ENCODE measurements around the gene NEUROD2.

Gene NEUROD2

DNA sequence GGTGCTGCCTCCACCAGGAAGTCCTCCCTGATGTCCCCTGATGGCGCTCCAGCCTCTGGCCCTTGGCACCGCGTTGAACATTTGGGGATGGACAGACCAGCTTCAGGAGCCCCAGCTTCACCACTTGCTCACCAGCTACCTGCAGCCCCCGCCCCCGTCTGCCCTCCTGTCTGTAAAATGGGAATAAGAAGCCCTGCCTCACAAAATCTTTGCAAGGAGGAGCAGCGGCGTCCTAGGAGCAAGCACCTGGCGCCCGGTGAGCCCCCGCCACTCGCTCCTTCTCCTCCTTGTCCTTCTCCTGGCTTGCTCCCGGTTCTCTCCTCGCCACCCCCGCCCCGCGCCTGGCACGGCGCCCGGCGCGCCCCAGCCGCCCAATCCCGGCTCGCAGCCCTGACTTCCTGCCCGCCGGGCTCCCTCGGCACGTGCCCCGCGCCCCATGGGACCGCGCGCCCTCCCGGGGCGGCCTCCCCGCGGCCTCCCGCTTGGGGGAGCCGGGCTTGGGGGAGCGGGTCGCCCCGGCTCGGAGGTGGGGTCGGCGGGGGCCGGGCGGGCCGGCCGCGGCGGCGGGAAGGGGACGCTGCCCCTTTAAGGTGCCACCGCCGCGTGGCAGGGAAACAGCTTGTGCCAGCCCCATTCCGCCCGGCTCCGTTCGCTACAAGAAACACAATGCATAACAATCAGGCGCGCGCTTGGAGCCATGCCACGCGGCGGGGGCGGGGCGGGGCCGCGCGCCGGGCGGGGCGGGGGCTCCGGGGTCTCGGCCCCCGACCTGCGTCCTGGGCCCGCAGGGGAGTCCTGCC is 9.9 kb upstream of the NEUROD2 start:
- Histone ChIP-seq H3K4me3 (ENCODE audit: extremely low read depth, insufficient read depth, low read length, poor library complexity, severe bottlenecking) (peak overlapping the region; percentile 41), H3K9me3 (ENCODE audit: control insufficient read depth, low read length) (no peaks in the 10 kb centered on the region), H3K36me3 (ENCODE audit: control insufficient read depth, insufficient read depth, low read length) (no peaks in the 10 kb centered on the region), H3K4me1 (ENCODE audit: control insufficient read depth, insufficient read depth, low read length, poor library complexity, severe bottlenecking) (no peaks in the 10 kb centered on the region), H3K27ac (ENCODE audit: low read depth, low read length, severe bottlenecking) (no peak overlapping the region)
- WGBS, 2 experiments (ENCODE audit: insufficient coverage in 2 of 2): 0 to 1% methylated on average over 34 to 55 of the region's 79 CpGs

GRCh38 chr17:39617100-39617445 is 9.4 kb upstream of the NEUROD2 start:
- 55 to 83% methylated on average over 2 to 3 of the region's 3 CpGs for WGBS, 2 experiments (ENCODE audit: insufficient coverage in 2 of 2)
- no peaks in the 10 kb centered on the region for H3K9me3 ChIP-seq (ENCODE audit: control insufficient read depth, low read length)
- no peaks in the 10 kb centered on the region for H3K4me1 ChIP-seq (ENCODE audit: control insufficient read depth, insufficient read depth, low read length, poor library complexity, severe bottlenecking)
- no peaks in the 10 kb centered on the region for H3K36me3 ChIP-seq (ENCODE audit: control insufficient read depth, insufficient read depth, low read length)
- H3K27ac ChIP-seq (ENCODE audit: low read depth, low read length, severe bottlenecking): no peak overlapping the region
- no peak overlapping the region for H3K4me3 ChIP-seq (ENCODE audit: extremely low read depth, insufficient read depth, low read length, poor library complexity, severe bottlenecking)

GRCh38 chr17:39615434-39615833 is 7.7 kb upstream of the NEUROD2 start:
- Histone ChIP-seq H3K9me3 (ENCODE audit: control insufficient read depth, low read length) (no peaks in the 10 kb centered on the region), H3K4me1 (ENCODE audit: control insufficient read depth, insufficient read depth, low read length, poor library complexity, severe bottlenecking) (no peaks in the 10 kb centered on the region), H3K36me3 (ENCODE audit: control insufficient read depth, insufficient read depth, low read length) (no peaks in the 10 kb centered on the region), H3K27ac (ENCODE audit: low read depth, low read length, severe bottlenecking) (no peak overlapping the region), H3K4me3 (ENCODE audit: extremely low read depth, insufficient read depth, low read length, poor library complexity, severe bottlenecking) (no peak overlapping the region)
- WGBS, 2 experiments (ENCODE audit: insufficient coverage in 2 of 2): 59 to 69% methylated on average over 6 of the region's 6 CpGs

GRCh38 chr17:39614545-39615157 is 6.9 kb upstream of the NEUROD2 start:
- Histone ChIP-seq H3K9me3 (ENCODE audit: control insufficient read depth, low read length) (no peaks in the 10 kb centered on the region), H3K4me3 (ENCODE audit: extremely low read depth, insufficient read depth, low read length, poor library complexity, severe bottlenecking) (no peak overlapping the region), H3K27ac (ENCODE audit: low read depth, low read length, severe bottlenecking) (no peak overlapping the region), H3K4me1 (ENCODE audit: control insufficient read depth, insufficient read depth, low read length, poor library complexity, severe bottlenecking) (no peaks in the 10 kb centered on the region), H3K36me3 (ENCODE audit: control insufficient read depth, insufficient read depth, low read length) (no peaks in the 10 kb centered on the region)
- 78 to 92% methylated on average over 2 to 3 of the region's 3 CpGs for WGBS, 2 experiments (ENCODE audit: insufficient coverage in 2 of 2)

DNA sequence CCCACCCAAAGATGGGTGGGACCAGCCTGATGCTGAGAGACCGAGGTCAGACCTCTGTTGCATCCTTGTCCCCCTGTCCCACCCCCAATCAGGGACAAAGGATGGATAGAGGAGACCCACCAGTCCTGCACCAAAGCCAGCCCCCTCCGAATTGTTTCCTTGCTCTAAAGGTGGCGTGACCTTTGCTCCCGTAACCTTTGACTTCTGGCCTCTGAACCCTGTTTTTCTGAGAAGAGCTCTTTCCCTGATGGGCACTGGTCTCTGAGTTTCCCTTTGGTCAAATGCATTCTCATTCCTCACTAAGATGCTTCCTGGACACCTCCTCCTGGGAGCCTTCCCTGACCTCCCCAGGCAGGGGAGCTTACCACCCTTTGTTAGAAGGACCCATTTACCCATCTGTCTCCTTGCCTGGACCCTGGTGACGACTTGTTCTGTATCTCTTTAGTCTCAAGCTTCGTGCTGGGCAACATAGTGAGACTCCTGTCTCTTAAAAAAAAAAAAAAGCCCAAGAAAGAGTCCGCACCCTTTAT is 5.3 kb upstream of the NEUROD2 start:
- Histone ChIP-seq H3K36me3 (ENCODE audit: control insufficient read depth, insufficient read depth, low read length) (no peaks in the 10 kb centered on the region), H3K27ac (ENCODE audit: low read depth, low read length, severe bottlenecking) (no peak overlapping the region), H3K4me3 (ENCODE audit: extremely low read depth, insufficient read depth, low read length, poor library complexity, severe bottlenecking) (no peak overlapping the region), H3K9me3 (ENCODE audit: control insufficient read depth, low read length) (no peaks in the 10 kb centered on the region), H3K4me1 (ENCODE audit: control insufficient read depth, insufficient read depth, low read length, poor library complexity, severe bottlenecking) (no peaks in the 10 kb centered on the region)
- 75 to 84% methylated on average over 6 to 7 of the region's 7 CpGs for whole genome bisulfite sequencing, 2 experiments (ENCODE audit: insufficient coverage in 2 of 2)

DNA sequence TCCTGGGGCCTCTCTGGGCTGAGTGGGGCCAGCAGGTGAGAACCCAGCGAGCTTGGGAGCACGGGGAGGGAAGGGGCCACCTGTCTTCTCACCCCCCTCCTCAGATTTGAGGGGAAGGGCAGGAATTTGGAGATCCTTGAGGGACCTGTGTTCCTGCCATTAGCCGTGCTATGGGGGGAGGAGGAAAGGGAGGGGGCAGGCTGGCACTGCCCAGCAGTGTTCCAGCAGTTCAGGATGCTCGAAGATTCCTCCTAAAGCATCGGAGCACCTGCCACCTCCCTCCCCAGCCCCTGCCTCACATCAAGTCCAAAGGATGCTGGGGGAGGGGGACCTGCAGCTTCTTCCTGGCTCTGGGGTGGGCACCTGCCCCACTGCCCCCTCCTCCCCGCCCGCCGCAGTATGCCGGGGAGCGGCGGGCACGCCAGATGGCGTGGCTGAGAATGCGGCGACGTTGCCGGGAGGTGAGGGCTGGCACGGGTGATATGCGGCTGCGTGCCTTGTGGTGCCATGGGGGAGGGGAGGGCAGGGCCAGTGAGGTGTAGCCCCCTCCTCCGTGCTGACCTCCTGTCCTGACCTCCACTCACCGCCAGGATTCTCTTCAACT is 4.7 kb upstream of the NEUROD2 start:
- no peaks in the 10 kb centered on the region for H3K9me3 ChIP-seq (ENCODE audit: control insufficient read depth, low read length)
- no peaks in the 10 kb centered on the region for H3K36me3 ChIP-seq (ENCODE audit: control insufficient read depth, insufficient read depth, low read length)
- 50 to 78% methylated on average over 12 to 14 of the region's 22 CpGs for WGBS, 2 experiments (ENCODE audit: insufficient coverage in 2 of 2)
- no peak overlapping the region for H3K4me3 ChIP-seq (ENCODE audit: extremely low read depth, insufficient read depth, low read length, poor library complexity, severe bottlenecking)
- H3K4me1 ChIP-seq (ENCODE audit: control insufficient read depth, insufficient read depth, low read length, poor library complexity, severe bottlenecking): no peaks in the 10 kb centered on the region
- no peak overlapping the region for H3K27ac ChIP-seq (ENCODE audit: low read depth, low read length, severe bottlenecking)

GRCh38 chr17:39611401-39612112 is 3.8 kb upstream of the NEUROD2 start:
- Histone ChIP-seq H3K4me3 (ENCODE audit: extremely low read depth, insufficient read depth, low read length, poor library complexity, severe bottlenecking) (no peak overlapping the region), H3K27ac (ENCODE audit: low read depth, low read length, severe bottlenecking) (no peak overlapping the region), H3K9me3 (ENCODE audit: control insufficient read depth, low read length) (no peaks in the 10 kb centered on the region), H3K4me1 (ENCODE audit: control insufficient read depth, insufficient read depth, low read length, poor library complexity, severe bottlenecking) (no peaks in the 10 kb centered on the region), H3K36me3 (ENCODE audit: control insufficient read depth, insufficient read depth, low read length) (no peaks in the 10 kb centered on the region)
- WGBS, 2 experiments (ENCODE audit: insufficient coverage in 2 of 2): 88 to 99% methylated on average over 7 of the region's 9 CpGs

DNA sequence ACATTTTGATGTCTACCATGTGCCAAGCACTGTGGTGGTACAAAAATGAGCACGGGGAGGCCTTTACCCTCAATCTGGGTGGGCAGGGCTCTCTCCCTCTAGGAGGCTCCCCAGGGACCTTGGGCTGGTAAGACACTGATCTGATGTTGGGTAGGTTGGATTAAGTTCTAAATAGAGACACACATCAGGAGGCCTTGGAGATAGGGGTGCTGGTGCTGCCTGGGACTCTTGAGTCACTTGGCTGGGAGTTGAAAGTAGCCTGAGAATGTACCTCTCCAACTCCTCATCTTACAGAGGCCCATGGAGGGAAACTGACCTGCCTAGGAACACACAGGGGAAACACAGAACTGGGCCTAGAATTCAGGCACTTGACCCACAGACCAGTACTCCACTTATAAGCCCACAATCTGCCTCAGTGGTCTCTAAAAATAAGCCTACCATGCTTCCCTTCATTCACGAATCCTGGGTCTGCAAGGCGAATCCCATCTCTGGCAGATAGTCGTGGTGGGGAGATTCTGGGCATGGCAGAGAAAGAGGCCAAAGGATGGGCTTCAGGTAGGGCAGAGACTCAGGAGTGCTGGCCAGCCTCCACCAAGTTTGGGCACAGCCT is 1.8 kb upstream of the NEUROD2 start:
- no peak overlapping the region for H3K4me3 ChIP-seq (ENCODE audit: extremely low read depth, insufficient read depth, low read length, poor library complexity, severe bottlenecking)
- no peaks in the 10 kb centered on the region for H3K36me3 ChIP-seq (ENCODE audit: control insufficient read depth, insufficient read depth, low read length)
- no peak overlapping the region for H3K27ac ChIP-seq (ENCODE audit: low read depth, low read length, severe bottlenecking)
- WGBS, 2 experiments (ENCODE audit: insufficient coverage in 2 of 2): 75 to 100% methylated on average over 2 to 3 of the region's 4 CpGs
- H3K9me3 ChIP-seq (ENCODE audit: control insufficient read depth, low read length): no peaks in the 10 kb centered on the region
- H3K4me1 ChIP-seq (ENCODE audit: control insufficient read depth, insufficient read depth, low read length, poor library complexity, severe bottlenecking): no peaks in the 10 kb centered on the region

- Histone ChIP-seq H3K27ac (ENCODE audit: low read depth, low read length, severe bottlenecking) (no peak overlapping the region), H3K4me3 (ENCODE audit: extremely low read depth, insufficient read depth, low read length, poor library complexity, severe bottlenecking) (no peak overlapping the region), H3K36me3 (ENCODE audit: control insufficient read depth, insufficient read depth, low read length) (no peaks in the 10 kb centered on the region), H3K9me3 (ENCODE audit: control insufficient read depth, low read length) (no peaks in the 10 kb centered on the region), H3K4me1 (ENCODE audit: control insufficient read depth, insufficient read depth, low read length, poor library complexity, severe bottlenecking) (no peaks in the 10 kb centered on the region)
- 18 to 31% methylated on average over 3 of the region's 15 CpGs for WGBS, 2 experiments (ENCODE audit: insufficient coverage in 2 of 2)
Observed at GRCh38 chr17:39608142-39608981, 642 bp upstream of the NEUROD2 start.

Data from mesodermal cell (in vitro differentiated cells).